ENCODE results near the gene PAX4. TPM values are rescaled to one million over a fixed set of nuclear protein-coding genes. Genes with fewer than 3 reads are reported as not detected.
A peak's percentile ranks its signal among the peaks of the same experiment; 100 is the strongest.

Gene PAX4
- not detected in 2 replicates for total RNA-seq (2014; rRNA removed)
- not detected for polyA plus RNA-seq (2012)

- no peak for DNase-seq (ENCODE audit: low read depth)
Measured at GRCh38 chr7:127618042-127618441, at the start of gene PAX4. PAX4 (minus strand) TSS chr7:127618142; CDS start chr7:127615928, 2,214 bp downstream.

GRCh38 chr7:127667017-127667670, 49.2 kb upstream of the PAX4 start:
- DNase-seq (ENCODE audit: low read depth) = peak; percentile 64

- DNase-seq (ENCODE audit: low read depth) = peak; percentile 33
Measured at GRCh38 chr7:127666602-127667001, 48.7 kb upstream of the PAX4 start.

- no peak for DNase-seq (ENCODE audit: low read depth)
Measured at GRCh38 chr7:127665922-127666321, 48.0 kb upstream of the PAX4 start.

GRCh38 chr7:127658970-127659630, 41.2 kb upstream of the PAX4 start:
- no peak for DNase-seq (ENCODE audit: low read depth)

GRCh38 chr7:127657500-127657899, 39.6 kb upstream of the PAX4 start:
- no peak for DNase-seq (ENCODE audit: low read depth)

- DNase-seq (ENCODE audit: low read depth) = no peak
Measured at GRCh38 chr7:127655720-127656119, 37.8 kb upstream of the PAX4 start.

- DNase-seq (ENCODE audit: low read depth) = no peak
Measured at GRCh38 chr7:127654404-127655394, 36.8 kb upstream of the PAX4 start.

- no peak for DNase-seq (ENCODE audit: low read depth)
Measured at GRCh38 chr7:127653396-127653795, 35.5 kb upstream of the PAX4 start.

- DNase-seq (ENCODE audit: low read depth) = no peak
Measured at GRCh38 chr7:127652333-127653248, 34.6 kb upstream of the PAX4 start.

- DNase-seq (ENCODE audit: low read depth) = peak; percentile 100
Measured at GRCh38 chr7:127651556-127652332, 33.8 kb upstream of the PAX4 start, which contains the start of gene SND1. SND1 (plus strand) TSS chr7:127652194; CDS start chr7:127652374, 180 bp downstream.

GRCh38 chr7:127650847-127651555, 33.1 kb upstream of the PAX4 start:
- DNase-seq (ENCODE audit: low read depth) = no peak

GRCh38 chr7:127648986-127649385, 31.0 kb upstream of the PAX4 start:
- DNase-seq (ENCODE audit: low read depth) = no peak

GRCh38 chr7:127647636-127648035, 29.7 kb upstream of the PAX4 start:
- no peak for DNase-seq (ENCODE audit: low read depth)

GRCh38 chr7:127644484-127644883, 26.5 kb upstream of the PAX4 start:
- no peak for DNase-seq (ENCODE audit: low read depth)

GRCh38 chr7:127638197-127638596, 20.3 kb upstream of the PAX4 start:
- DNase-seq (ENCODE audit: low read depth) = no peak

GRCh38 chr7:127635659-127636285, 17.8 kb upstream of the PAX4 start:
- DNase-seq (ENCODE audit: low read depth) = no peak

- no peak for DNase-seq (ENCODE audit: low read depth)
Measured at GRCh38 chr7:127632276-127632910, 14.5 kb upstream of the PAX4 start.
